Measurements from ENCODE around the gene LONP2.
"Not testable (repeated sequence)": the region's sequence is repeated elsewhere in the genome, so short reads cannot be mapped to it uniquely, and the experiment has no call there.

LONP2 gene

DNA sequence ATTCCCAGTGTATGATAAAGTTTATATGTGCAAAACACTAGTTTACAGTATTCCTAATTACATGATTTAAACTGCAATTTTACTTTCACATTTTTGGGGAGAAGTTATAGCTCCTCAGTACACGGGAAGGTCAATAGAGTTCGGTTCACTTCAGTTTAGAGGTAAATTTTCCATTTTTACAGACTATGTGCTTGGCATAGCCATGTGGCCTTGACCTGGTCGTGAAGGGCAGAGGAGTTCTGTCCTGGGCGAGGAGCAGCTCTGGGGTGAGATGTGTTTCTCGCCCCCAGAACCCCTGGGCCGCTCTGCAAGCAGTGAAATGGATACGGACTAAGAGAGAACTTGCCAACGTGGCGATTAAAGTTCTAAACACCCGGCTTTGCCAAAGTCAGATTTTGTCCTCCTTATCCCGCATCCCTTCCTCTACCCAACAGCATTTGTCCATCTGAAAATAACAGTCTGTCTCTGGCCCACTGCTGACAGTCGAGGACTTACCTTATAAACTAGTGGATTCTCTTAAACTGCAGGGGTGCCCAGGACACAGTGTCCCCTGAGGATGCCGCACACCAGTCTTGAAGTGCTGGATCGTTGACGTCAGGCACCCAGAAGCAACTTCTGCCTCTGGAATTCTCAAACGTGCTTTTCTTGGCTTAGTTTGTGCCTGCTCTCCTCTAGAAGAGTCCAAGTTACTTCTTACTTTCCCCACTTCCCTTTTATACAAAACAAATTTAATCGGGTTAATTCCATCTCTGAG is 142.6 kb downstream of the LONP2 start:
- DNase-seq (ENCODE audit: low read depth in 1 of 2, low spot score in 1 of 2): no peak

GRCh38 chr16:48392407-48392806 is 148.3 kb downstream of the LONP2 start:
- no peak for DNase-seq (ENCODE audit: low read depth in 1 of 2, low spot score in 1 of 2)

DNA sequence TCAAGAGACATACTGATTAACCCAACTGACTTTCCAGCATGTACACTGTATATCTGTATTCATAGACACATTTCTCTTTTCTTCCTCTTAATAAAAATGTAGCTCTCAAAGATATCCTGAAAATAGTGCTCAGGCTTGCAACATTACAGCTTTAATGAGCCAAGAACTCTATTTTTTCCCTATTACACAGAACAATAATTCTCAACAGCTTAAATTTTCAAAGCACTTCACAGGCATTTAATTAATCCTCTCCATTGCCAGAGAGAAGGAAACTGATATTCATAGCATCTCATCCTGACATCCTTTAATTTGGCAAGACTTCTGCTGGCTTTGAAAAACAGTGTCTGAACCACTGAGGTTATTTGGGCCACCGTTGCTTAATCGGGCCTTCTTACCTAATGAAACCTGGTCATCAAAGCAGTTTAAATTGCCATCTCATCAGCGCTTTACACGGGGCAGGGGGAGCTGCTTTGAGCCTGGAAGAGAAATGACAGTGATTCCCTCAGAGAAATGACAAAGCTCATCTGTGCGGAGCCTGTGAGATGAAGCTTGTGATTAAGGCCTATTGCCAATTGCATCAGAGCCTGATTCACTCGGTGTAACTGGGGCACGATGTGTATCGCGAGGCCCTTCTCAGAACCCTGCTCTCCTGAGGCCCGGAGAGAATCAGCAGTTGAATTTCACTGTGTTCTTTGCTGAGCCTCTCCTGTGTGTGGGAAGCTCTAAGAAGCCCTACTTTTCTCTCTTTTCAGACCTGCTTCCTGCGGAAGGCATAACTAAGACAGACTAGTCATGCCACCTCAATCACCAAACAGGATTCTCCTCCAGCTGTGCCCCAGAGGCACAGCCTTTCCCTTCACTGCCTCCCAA is 149.6 kb downstream of the LONP2 start:
- no peak for DNase-seq (ENCODE audit: low read depth in 1 of 2, low spot score in 1 of 2)

- DNase-seq (ENCODE audit: low read depth in 1 of 2, low spot score in 1 of 2): no peak
Observed at GRCh38 chr16:48394355-48394703, 150.2 kb downstream of the LONP2 start.

DNA sequence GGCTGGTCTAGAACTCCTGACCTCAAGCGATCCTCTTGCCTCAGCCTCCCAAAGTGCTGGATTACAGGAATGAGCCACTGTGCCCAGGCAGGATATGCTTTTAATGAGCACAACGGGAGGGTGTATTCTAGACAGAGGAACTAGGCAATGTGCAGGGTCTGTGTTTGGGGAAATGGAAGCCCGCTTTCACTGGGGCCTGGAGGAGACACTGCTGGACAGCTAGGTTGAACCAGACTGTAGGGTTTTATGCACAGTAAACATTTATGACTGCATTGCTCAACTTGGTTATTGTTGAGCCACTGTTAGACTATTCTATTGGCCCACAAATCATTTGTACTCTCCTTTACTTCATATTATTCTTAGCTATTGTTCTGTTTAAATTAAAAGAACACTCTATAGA is 151.3 kb downstream of the LONP2 start:
- no peak for DNase-seq (ENCODE audit: low read depth in 1 of 2, low spot score in 1 of 2)

- DNase-seq (ENCODE audit: low read depth in 1 of 2, low spot score in 1 of 2): not testable (repeated sequence)
Observed at GRCh38 chr16:48402547-48402946, 158.4 kb downstream of the LONP2 start.

DNA sequence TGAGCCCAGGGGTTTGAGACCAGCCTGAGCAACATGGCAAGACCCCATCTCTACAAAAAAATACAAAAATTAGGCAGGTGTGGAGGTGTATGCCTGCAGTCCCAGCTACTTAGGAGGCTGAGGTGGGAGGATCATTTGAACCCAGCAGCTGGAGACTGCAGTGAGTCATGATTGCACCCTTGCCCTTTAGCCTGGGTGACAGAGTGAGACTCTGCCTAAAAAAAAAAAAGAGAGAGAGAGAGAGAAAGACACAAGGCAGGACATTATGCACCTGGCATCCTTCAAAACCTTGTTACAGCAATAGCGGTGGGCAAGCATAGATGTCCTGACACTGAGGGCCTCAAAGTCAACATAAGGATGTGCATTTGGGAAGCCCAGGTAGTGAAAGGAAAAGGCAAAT is 161.1 kb downstream of the LONP2 start:
- no peak for DNase-seq (ENCODE audit: low read depth in 1 of 2, low spot score in 1 of 2)

DNA sequence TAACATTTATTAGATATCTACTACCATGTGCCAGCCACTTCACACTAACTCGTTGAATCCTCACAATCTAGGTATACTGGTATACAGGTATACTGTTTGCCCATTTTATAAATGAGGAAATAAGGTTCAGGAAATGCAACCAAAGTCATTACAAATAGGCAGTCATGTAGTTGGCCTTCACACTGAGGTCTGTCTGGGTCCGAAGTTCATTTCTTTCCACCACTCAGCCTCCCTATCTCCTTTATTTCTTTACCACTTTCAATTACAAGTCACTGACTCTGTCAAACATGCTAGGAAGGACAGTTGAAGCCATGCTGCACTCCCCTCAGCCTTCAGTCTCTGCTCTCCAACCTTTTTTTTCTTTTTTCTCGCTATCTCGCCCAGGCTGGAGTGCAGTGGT is 161.8 kb downstream of the LONP2 start:
- DNase-seq (ENCODE audit: low read depth in 1 of 2, low spot score in 1 of 2): no peak
